Ovary (tissue), 3 donors: Measurements from ENCODE around the gene OR52A1.

Source experiments
- CTCF ChIP-seq, 3 donors: fragments of 450-650 bp in 2 of 3; fragments of 200-600 bp in 1 of 3; IDR thresholded peaks; one replicate each; pipeline versions ENCODE4 v1.5.1 to v1.8.0; 2016 to 2022; ENCODE audit warnings: antibody characterized with exemption in 3 of 3, mild to moderate bottlenecking in 1 of 3
- POLR2A ChIP-seq: fragments of 450-650 bp; IDR thresholded peaks from one replicate; pipeline ENCODE4 v1.6.1; 2017; ENCODE audit warnings: antibody characterized with exemption, mild to moderate bottlenecking, moderate library complexity
- donor health status: DM: no; HTN: no; CAD: no.

DNA sequence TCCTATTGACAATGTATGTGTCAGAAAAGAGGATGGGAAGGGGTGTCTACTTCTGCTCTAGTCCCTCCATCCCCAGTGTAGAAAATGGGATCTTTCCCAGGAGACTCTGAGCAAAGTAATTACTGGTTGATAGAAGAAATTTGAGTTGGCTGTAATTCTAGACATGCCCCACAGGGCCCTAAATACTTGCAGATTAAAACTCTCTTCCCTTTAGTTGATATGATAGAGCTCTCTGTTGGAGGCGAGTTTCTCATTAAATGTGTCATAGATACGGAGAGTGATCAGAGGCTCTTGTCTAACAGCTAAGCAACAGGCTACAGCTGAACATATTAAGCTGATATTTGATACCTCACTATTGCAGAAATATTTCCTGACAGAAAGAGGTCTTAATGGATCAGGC, 52.3 kb downstream of the OR52A1 start:
- TF ChIP-seq POLR2A (no peak), CTCF (IDR thresholded peaks at IDR 0.05) (no peak)
